ENCODE data around the gene SGPP2.
"Not testable (repeated sequence)": the region's sequence is repeated elsewhere in the genome, so short reads cannot be mapped to it uniquely, and the experiment has no call there.

Gene SGPP2

GRCh38 chr2:222576171-222577081, 152.1 kb downstream of the SGPP2 start:
- no peak for DNase-seq (ENCODE audit: low read depth)

GRCh38 chr2:222577341-222577740, 153.0 kb downstream of the SGPP2 start:
- DNase-seq (ENCODE audit: low read depth): no peak

GRCh38 chr2:222582928-222583327, 158.6 kb downstream of the SGPP2 start:
- no peak for DNase-seq (ENCODE audit: low read depth)

- not testable (repeated sequence) for DNase-seq (ENCODE audit: low read depth)
These were observed 160.2 kb downstream of the SGPP2 start for GRCh38 chr2:222584589-222584988.

- no peak for DNase-seq (ENCODE audit: low read depth)
These were observed 167.3 kb downstream of the SGPP2 start for GRCh38 chr2:222591661-222592060.

- no peak for DNase-seq (ENCODE audit: low read depth)
These were observed 167.8 kb downstream of the SGPP2 start for GRCh38 chr2:222592176-222592575.

GRCh38 chr2:222594679-222595078, 170.3 kb downstream of the SGPP2 start:
- DNase-seq (ENCODE audit: low read depth): no peak

GRCh38 chr2:222595581-222595980, 171.2 kb downstream of the SGPP2 start:
- DNase-seq (ENCODE audit: low read depth): no peak

GRCh38 chr2:222598611-222599010, 174.3 kb downstream of the SGPP2 start:
- no peak for DNase-seq (ENCODE audit: low read depth)

- DNase-seq (ENCODE audit: low read depth): no peak
These were observed 179.2 kb downstream of the SGPP2 start for GRCh38 chr2:222603501-222603900.

GRCh38 chr2:222604749-222605515, 180.6 kb downstream of the SGPP2 start:
- no peak for DNase-seq (ENCODE audit: low read depth)

- DNase-seq (ENCODE audit: low read depth): no peak
These were observed 182.0 kb downstream of the SGPP2 start for GRCh38 chr2:222606306-222606705.

GRCh38 chr2:222608081-222608480, 183.7 kb downstream of the SGPP2 start:
- DNase-seq (ENCODE audit: low read depth): no peak

- DNase-seq (ENCODE audit: low read depth): no peak
These were observed 185.0 kb downstream of the SGPP2 start for GRCh38 chr2:222609381-222609780.
